Inferior parietal cortex (tissue), 1 donor: ENCODE data around the gene CDYL.
A peak's percentile ranks its signal among the peaks of the same experiment; 100 is the strongest.
"Not testable (repeated sequence)": the region's sequence is repeated elsewhere in the genome, so short reads cannot be mapped to it uniquely, and the experiment has no call there.

Source experiments
- DNase-seq: peaks from one replicate; pipeline ENCODE4 v3.0.0-alpha.2; 2016; ENCODE audit errors: extremely low spot score

The CDYL gene

GRCh38 chr6:4803343-4803744, 27.1 kb downstream of the CDYL start:
- no peak for DNase-seq

DNA sequence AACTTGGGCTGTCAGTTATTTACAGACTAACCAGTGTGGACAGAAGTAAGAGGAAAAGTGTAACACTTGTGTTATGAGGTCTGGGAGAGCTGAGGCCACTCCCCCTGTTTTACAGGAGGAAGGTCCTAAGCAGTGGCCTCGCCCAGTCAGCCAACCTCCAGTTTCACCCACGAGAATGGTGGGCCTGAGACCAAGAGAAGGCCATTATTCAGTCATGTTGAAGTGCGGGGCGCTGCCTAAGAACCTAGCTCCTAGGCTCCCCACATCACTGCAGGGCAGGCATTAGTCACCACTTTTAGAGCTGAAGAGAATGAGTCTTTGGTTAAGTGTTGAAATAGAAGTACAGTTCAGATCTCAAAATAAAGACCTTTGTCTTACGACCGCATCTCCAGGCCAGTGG, 27.9 kb downstream of the CDYL start:
- no peak for DNase-seq

DNA sequence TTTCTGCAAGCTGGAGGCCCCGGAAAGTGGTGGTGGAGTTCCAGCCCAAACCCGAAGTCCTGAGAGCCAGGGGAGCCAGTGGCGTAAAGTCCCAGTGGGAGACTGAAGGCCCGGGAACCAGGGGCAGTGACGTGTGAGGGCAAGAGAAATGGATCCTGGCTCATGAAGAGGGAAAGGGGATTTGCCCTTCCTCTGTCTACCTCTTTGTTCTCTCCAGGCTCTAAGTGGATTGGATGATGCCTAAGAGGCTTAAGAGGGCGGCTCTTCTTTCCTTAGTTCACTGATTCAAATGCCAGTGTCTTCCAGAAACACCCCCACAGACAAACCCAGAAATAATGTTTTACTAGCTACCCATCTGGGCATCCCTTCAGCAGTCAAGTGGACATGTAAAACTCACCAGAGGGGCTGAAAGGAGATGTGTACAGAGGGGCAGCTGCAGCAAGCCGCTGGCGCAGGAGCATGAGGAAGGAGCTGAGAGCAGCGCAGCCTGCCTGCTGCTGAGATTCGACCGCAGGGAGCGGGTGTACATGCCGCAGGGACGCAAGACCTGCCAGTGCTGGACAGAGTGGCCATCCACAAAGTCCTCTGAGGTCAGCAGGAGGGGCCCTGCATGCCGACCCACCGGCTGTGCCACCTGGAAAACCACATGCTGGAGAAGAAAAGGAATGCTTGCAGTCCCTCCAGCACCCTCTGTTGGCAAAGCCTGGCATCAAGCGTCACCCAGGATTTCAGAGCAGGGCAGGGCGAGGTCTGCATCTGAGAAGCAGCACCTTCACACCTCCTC, 29.5 kb downstream of the CDYL start:
- DNase-seq, result peak; percentile 69

- no peak for DNase-seq
These were observed 30.1 kb downstream of the CDYL start for GRCh38 chr6:4806337-4806725.

DNA sequence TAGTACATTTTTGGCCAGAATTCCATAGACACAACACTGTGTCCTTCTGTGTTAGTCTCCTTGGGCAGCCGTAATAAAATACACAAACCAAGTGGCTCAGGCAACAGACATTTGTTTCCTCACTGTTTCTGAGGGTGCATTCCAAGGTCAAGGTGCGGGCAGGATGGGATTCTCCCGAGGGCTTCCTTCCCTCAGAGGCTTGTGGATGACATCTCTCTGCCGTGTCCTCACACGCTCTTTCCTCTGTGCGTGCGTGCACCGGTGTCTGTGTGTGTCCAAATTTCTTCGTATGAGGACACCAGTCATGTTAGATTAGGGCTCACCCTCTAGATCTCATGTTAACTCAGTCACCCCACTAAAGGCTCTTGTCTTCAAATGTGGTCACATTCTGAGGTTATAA, 30.6 kb downstream of the CDYL start:
- DNase-seq, result no peak

DNA sequence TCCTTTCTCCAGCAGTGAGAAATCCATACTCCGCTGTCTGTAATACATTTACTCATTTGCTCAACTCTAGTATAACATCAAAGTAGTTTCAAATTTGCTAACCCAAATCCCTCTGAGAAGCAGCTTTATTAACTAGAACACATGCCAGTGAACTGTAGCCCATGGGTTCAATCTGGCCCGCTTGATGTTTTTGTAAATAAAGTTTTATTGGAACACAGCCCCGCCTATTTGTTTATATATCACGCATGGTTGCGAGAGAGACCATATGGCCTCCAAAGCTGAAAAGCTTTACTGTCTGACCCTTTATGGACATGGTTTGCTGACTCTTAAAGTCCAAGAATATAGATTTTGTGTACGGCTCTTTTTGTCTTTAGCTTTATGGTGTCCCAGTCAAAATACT, 32.2 kb downstream of the CDYL start:
- DNase-seq, result no peak

GRCh38 chr6:4809999-4810918, 34.1 kb downstream of the CDYL start:
- DNase-seq, result no peak

- no peak for DNase-seq
These were observed 35.9 kb downstream of the CDYL start for GRCh38 chr6:4812068-4812467.

DNA sequence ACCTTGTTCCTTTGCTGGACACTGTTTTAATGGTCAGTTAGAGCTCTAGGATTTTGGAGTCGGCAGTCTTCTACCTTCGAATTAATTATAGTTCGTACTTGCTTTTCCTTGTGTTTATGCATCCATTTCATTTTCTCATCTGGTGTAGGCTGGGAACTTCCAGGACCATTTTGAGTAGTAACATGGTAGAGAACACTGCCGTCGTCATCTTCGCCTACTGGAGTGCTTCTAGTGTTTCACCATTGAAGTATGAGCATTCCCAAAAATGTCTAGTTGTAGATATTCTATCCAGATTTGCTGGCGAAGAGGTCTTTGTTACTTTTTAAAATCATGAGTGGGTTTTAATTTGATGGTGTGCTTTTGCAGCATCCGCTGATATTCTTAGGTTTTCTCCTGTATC, 36.9 kb downstream of the CDYL start:
- no peak for DNase-seq

GRCh38 chr6:4814212-4814611, 38.0 kb downstream of the CDYL start:
- DNase-seq, result no peak

DNA sequence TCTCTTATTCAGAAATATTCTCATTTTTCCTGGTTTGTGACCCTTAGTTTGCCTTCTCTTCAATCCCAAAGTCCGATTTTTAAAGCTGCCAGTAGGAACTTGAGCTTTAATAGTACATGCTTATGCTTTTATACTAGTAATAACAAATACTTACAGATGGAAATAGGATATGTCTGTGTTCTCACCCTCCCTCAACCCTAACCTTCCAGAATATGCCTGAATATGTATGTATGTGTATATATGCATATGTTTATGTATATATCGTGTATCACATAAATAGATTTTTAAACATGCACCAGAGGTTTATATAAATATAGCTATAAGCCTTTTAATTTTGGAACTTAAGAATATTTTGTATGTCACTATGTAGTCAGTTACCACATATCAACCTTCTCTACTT, 38.8 kb downstream of the CDYL start:
- DNase-seq, result no peak

GRCh38 chr6:4815584-4815983, 39.4 kb downstream of the CDYL start:
- no peak for DNase-seq

- DNase-seq, result no peak
These were observed 40.7 kb downstream of the CDYL start for GRCh38 chr6:4816904-4817303.

- DNase-seq, result no peak
These were observed 41.3 kb downstream of the CDYL start for GRCh38 chr6:4817551-4817950.

- DNase-seq, result no peak
These were observed 42.2 kb downstream of the CDYL start for GRCh38 chr6:4818272-4818938.

GRCh38 chr6:4819706-4820283, 43.6 kb downstream of the CDYL start:
- no peak for DNase-seq

DNA sequence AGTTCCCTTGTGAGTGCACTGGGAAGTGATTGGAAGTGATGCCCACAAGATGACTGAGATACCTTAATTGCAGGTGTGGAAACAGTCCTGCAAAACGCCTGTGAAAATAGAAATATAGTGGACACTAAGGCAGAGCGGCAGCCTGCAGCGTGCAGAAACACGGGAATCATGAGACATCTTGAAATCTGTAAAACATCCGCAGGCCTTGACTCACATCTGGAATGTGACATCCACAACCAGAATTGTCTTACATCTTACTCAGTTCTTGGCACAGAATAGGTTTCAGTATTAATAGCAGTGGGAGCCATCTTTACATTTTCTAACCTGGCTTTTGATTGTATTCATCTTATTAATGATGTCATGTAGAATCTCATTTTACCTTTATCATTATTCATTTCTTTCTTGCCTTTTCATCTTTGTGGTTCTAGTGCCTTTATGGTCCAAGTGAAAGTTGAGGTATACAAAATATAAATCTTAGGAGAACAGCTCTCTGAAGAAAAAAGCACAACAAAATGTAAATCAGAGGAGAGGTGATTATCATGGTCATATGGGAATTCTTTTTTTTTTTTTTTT, 44.6 kb downstream of the CDYL start:
- DNase-seq, result no peak

- no peak for DNase-seq
These were observed 46.3 kb downstream of the CDYL start for GRCh38 chr6:4822476-4822875.

DNA sequence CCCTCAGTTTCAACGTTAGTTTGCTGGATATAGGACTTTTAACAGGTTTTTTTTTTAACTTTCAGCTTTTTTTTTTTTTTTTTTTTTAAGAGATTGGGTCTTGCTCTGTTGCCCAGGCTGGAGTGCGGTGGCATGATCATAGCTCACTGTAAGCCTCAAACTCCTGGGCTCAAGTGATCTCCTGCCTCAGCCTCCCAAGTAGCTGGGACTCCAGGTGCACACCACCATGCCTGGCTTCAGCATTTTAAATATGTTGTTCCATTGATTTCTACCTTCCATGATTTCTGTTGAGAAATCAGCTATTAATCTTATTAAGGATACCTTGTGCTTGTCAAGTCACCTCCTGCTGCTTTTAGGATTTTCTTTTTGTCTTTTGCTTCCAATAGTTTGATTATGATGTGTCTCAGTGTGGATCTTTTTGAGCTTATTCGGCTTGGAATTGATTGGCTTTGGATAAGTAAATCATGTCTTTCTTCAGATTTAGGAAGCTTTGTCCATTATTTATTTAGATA, 52.0 kb downstream of the CDYL start:
- no peak for DNase-seq

GRCh38 chr6:4829089-4829488, 52.9 kb downstream of the CDYL start:
- no peak for DNase-seq

DNA sequence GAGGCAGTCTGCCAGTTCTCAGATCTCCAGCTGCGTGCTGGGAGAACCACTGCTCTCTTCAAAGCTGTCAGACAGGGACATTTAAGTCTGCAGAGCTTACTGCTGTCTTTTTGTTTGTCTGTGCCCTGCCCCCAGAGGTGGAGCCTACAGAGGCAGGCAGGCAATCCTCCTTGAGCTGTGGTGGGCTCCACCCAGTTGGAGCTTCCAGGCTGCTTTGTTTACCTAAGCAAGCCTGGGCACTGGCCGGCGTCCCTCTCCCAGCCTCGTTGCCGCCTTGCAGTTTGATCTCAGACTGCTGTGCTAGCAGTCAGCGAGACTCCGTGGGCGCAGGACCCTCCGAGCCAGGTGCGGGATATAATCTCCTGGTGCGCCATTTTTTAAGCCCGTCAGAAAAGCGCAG, 59.3 kb downstream of the CDYL start:
- DNase-seq, result not testable (repeated sequence)

- DNase-seq, result no peak
These were observed 64.0 kb downstream of the CDYL start for GRCh38 chr6:4840169-4840568.
